HG03066 (cell line): ENCODE data around the gene NOP9.
A peak's percentile ranks its signal among the peaks of the same experiment; 100 is the strongest.

ENCODE experiments used
- ATAC-seq: cut with Tn5 transposase; IDR thresholded peaks from one replicate; pipeline ENCODE4 v1.9.1; 2021; ENCODE audit warnings: low read depth; ENCODE audit not compliant: unreplicated experiment

The NOP9 gene

GRCh38 chr14:24280797-24281460 is 18.7 kb upstream of the NOP9 start:
- no peak for ATAC-seq

- no peak for ATAC-seq
Measured at GRCh38 chr14:24281636-24282035, 18.0 kb upstream of the NOP9 start.

DNA sequence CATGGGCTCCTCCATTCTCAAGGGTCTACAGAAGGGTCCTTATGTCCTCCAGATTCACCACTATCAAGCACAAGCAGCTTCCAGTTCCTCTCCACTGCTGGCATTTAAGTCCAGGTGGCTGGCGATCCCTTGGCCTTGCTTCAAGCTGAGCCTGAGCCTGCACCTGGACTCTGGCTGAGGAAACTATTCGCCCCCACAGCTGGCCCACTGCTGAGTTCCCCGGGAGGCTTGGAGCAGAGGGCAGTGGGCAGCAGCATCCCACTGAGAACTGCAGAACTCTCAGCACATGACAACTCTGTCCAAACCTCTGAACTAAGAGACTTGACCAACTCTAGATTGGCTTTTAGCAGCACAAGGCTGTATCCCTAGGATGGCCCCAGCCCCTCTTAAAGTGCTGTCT is 16.9 kb upstream of the NOP9 start:
- no peak for ATAC-seq

DNA sequence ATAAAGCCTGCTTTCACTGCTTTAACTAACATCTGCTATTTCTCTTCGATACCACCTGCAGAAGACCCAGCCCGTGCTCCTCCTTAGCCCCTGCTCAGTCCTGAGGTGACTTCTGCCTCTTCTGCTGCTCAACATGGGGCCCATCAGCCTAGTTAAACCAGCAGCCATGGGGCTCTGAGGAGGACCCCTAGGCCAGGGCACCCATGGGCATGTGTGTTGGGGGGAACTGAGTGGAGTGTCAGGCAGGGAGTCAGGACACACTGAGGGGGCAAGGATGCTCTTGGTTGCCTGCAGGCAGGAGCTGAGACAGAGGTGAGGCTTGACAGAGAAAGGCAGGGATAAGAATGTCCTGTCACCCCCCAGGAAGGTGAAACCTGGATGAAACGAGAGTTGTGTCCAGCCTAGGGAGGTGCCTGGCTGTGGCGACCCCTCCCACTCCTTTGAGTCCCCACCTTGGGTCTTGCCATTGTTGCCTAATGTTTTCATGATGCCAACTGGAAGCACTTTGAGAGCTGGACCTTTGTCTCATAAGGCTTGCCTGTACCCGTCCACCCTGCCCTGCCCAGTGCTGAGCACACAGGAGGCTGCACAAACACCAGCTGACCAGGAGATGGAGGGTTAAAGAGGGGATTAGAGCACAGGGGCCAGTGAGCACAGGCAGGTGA is 15.7 kb upstream of the NOP9 start:
- ATAC-seq, result no peak

- ATAC-seq, result no peak
Measured at GRCh38 chr14:24284501-24285035, 15.1 kb upstream of the NOP9 start.

- ATAC-seq, result no peak
Measured at GRCh38 chr14:24285351-24285750, 14.3 kb upstream of the NOP9 start.

- no peak for ATAC-seq
Measured at GRCh38 chr14:24286996-24287395, 12.7 kb upstream of the NOP9 start.

- ATAC-seq, result peak; percentile 80
Measured at GRCh38 chr14:24289649-24290280, 9.9 kb upstream of the NOP9 start.

GRCh38 chr14:24290746-24291145 is 8.9 kb upstream of the NOP9 start:
- ATAC-seq, result no peak

DNA sequence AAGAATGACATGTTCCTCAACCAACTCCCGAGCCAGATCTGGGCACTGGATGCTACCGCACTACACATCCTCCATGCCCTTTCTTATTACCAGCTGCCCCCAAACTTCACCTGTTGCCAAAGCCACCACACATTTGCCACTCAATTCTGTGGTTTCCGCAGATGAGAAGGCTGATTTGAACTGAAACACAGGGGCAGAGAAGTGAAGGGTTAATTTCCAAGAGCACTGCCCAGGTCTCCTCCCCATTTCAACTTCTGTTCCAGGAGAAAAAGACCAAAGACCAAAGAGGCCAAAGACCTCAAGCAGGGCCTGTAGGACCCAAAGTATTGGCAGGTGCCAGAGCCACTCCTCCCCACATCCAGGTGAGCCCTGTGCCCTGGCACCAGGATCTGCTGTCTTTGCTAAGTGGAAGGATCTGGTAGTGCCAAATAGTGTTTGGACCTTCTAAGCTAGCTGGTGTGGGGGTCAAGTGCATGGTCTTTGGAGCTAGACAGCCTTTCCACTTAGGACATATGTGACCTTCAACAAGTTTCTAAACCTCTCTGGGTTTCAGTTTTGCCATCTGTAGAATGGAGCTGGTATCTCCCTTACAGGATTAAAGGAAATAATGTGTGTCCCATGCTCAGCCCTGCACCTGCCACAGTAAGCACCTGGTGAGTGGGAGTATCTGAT is 8.1 kb upstream of the NOP9 start:
- ATAC-seq, result no peak

- no peak for ATAC-seq
Measured at GRCh38 chr14:24292118-24292807, 7.4 kb upstream of the NOP9 start.

DNA sequence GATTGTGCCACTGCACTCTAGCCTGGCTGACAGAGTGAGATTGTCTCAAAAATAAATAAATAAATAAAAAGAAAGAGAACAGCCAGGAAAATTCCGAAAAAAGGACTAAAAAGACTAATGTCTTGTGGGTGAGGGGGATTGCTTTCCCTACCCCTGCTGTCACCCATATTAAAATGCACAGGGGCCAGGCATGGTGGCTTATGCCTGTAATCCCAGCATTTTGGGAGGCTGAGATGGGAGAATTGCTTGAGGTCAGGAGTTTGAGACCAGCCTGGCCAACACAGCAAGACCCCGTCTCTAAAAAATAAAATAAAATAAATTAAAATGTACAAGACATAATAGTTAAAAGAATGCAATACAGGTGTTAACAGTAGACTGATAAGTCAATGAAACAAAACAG is 6.1 kb upstream of the NOP9 start:
- ATAC-seq, result no peak

GRCh38 chr14:24296341-24297157 is 3.1 kb upstream of the NOP9 start:
- peak; percentile 53 for ATAC-seq

GRCh38 chr14:24297190-24297964 is 2.3 kb upstream of the NOP9 start:
- ATAC-seq, result peak; percentile 13

DNA sequence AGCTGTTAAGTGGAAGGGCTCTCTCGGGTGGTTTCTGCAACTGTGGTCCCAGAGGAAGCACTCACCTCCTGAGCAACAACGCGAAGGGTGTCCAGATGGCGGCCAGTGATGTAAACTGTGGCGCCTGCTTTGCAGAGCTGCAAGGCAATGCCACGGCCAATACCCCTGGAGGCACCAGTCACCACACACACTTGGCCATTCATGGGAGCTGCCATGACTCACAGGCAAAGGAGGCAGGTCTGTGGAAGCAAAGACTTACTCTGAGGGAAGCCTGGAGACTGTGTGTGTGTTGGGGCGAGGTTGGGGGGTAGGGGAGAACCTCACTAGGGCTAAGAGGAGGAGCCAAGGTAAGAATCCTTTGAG is 777 bp upstream of the NOP9 start:
- peak; percentile 7 for ATAC-seq

GRCh38 chr14:24300326-24300980 is 803 bp downstream of the NOP9 start:
- ATAC-seq, result no peak

DNA sequence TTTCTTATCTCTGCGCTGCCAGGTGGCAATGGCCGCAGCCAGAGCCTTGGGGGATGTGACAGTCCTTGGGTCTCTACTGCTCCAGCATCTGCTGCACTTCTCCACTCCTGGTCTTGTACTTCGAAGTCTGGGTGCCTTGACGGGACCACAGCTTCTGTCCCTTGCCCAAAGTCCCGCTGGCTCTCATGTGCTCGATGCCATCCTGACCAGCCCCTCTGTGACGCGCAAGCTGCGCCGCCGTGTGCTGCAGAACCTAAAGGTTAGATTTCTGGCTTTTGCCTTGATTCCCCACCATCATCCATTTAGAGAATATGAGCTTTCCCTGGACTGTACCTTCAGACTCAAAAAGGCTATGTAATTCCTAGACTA is 4.4 kb downstream of the NOP9 start:
- no peak for ATAC-seq

GRCh38 chr14:24307156-24307574 is 7.5 kb downstream of the NOP9 start:
- no peak for ATAC-seq
